ENCODE measurements around the gene ANKRD18B.
A peak's percentile ranks its signal among the peaks of the same experiment; 100 is the strongest.
"Not testable (repeated sequence)": the region's sequence is repeated elsewhere in the genome, so short reads cannot be mapped to it uniquely, and the experiment has no call there.

The ANKRD18B gene

GRCh38 chr9:33523397-33524305 is at the start of gene ANKRD18B:
Gene ANKRD18B (plus strand): TSS chr9:33524251. CDS start chr9:33524490, 239 bp downstream.
- FAIRE-seq, result not testable (repeated sequence)
- peak; percentile 28 for DNase-seq (ENCODE audit: insufficient read length, low spot score)

GRCh38 chr9:33475357-33475756 is 48.7 kb upstream of the ANKRD18B start:
- FAIRE-seq (no peak), DNase-seq (ENCODE audit: insufficient read length, low spot score) (no peak)
- TF ChIP-seq CTCF (IDR thresholded peaks at IDR 0.05; ENCODE audit: insufficient read depth, missing control alignments), result no peak

- no peak for FAIRE-seq
- TF ChIP-seq CTCF (IDR thresholded peaks at IDR 0.05; ENCODE audit: insufficient read depth, missing control alignments), result no peak
- no peak for DNase-seq (ENCODE audit: insufficient read length, low spot score)
Observed at GRCh38 chr9:33476503-33476902, 47.5 kb upstream of the ANKRD18B start.

GRCh38 chr9:33480106-33480505 is 43.9 kb upstream of the ANKRD18B start:
- no peak for TF ChIP-seq CTCF (IDR thresholded peaks at IDR 0.05; ENCODE audit: insufficient read depth, missing control alignments)
- DNase-seq (ENCODE audit: insufficient read length, low spot score), result no peak
- no peak for FAIRE-seq

- DNase-seq (ENCODE audit: insufficient read length, low spot score), result no peak
- no peak for FAIRE-seq
- TF ChIP-seq CTCF (IDR thresholded peaks at IDR 0.05; ENCODE audit: insufficient read depth, missing control alignments), result no peak
Observed at GRCh38 chr9:33480976-33481375, 43.1 kb upstream of the ANKRD18B start.

GRCh38 chr9:33485312-33485711 is 38.7 kb upstream of the ANKRD18B start:
- DNase-seq (ENCODE audit: insufficient read length, low spot score); FAIRE-seq: not testable (repeated sequence)

- no peak for TF ChIP-seq CTCF (IDR thresholded peaks at IDR 0.05; ENCODE audit: insufficient read depth, missing control alignments)
- FAIRE-seq, result no peak
Observed at GRCh38 chr9:33489066-33489465, 35.0 kb upstream of the ANKRD18B start.

GRCh38 chr9:33493819-33494218 is 30.2 kb upstream of the ANKRD18B start:
- not testable (repeated sequence) for DNase-seq (ENCODE audit: insufficient read length, low spot score); FAIRE-seq

More at GRCh38 chr9:33489066-33489465, 35.0 kb upstream of the ANKRD18B start:
- no peak for DNase-seq (ENCODE audit: insufficient read length, low spot score)

Data from D721Med (cell line).